Right atrium auricular region (tissue), 2 donors: ENCODE measurements around the gene OTOA. TPM values are rescaled to one million over a fixed set of nuclear protein-coding genes. Genes with fewer than 3 reads are reported as not detected.
"Not testable (repeated sequence)": the region's sequence is repeated elsewhere in the genome, so short reads cannot be mapped to it uniquely, and the experiment has no call there.

Experiments used
- DNase-seq: peaks from one replicate; pipeline ENCODE4 v3.0.0-alpha.2; 2019; ENCODE audit warnings: low spot score
- H3K27ac ChIP-seq, 2 donors: fragments of 200-600 bp; sonication (generic); 1 replicate in 1 of 2; 2 replicates in 1 of 2; pipeline ENCODE4 v1.5.1; 2016 to 2019
- H3K27me3 ChIP-seq, 2 donors: fragments of 200-600 bp; sonication (generic); one replicate each; pipeline versions ENCODE4 v1.5.1 to v1.6.0; 2017 to 2019
- H3K36me3 ChIP-seq: fragments of 200-600 bp; sonication (generic); one replicate; pipeline ENCODE4 v1.5.1; 2016
- H3K4me1 ChIP-seq, 2 donors: fragments of 200-600 bp; sonication (generic); one replicate each; pipeline versions ENCODE4 v1.5.1 to v1.6.0; 2017 to 2019
- H3K4me3 ChIP-seq, 2 donors: fragments of 200-600 bp; sonication (generic); 1 replicate in 1 of 2; 2 replicates in 1 of 2; pipeline ENCODE4 v1.5.1; 2017 to 2019; ENCODE audit warnings: mild to moderate bottlenecking in 1 of 2, moderate library complexity in 1 of 2
- H3K9me3 ChIP-seq, 2 donors: fragments of 200-600 bp; sonication (generic); one replicate each; pipeline ENCODE4 v1.5.1; 2019
- total RNA-seq, 2 donors: library from RNA; depleted of rRNA; stranded (reverse); fragments of >200 nt; gene quantifications; one replicate each; pipeline ENCODE4 v1.1.0, GENCODE V29; 2016

OTOA gene
- total RNA-seq, 2 donors from 2014 or later: not detected

GRCh38 chr16:21756192-21757079 is 92.7 kb downstream of the OTOA start:
- H3K4me3 ChIP-seq, H3K27me3 ChIP-seq, H3K27ac ChIP-seq, DNase-seq, H3K36me3 ChIP-seq, H3K4me1 ChIP-seq, H3K9me3 ChIP-seq: not testable (repeated sequence)

GRCh38 chr16:21757080-21757671 is 93.4 kb downstream of the OTOA start:
- H3K27me3 ChIP-seq, H3K9me3 ChIP-seq, H3K4me3 ChIP-seq, DNase-seq, H3K36me3 ChIP-seq, H3K4me1 ChIP-seq, H3K27ac ChIP-seq: not testable (repeated sequence)

- DNase-seq, H3K4me1 ChIP-seq, H3K9me3 ChIP-seq, H3K36me3 ChIP-seq, H3K4me3 ChIP-seq, H3K27ac ChIP-seq, H3K27me3 ChIP-seq: not testable (repeated sequence)
Observed at GRCh38 chr16:21768280-21768679, 104.5 kb downstream of the OTOA start.

GRCh38 chr16:21768810-21769209 is 105.0 kb downstream of the OTOA start:
- H3K27me3 ChIP-seq, H3K27ac ChIP-seq, H3K36me3 ChIP-seq, H3K4me1 ChIP-seq, H3K9me3 ChIP-seq, DNase-seq, H3K4me3 ChIP-seq: not testable (repeated sequence)

- H3K27ac ChIP-seq, DNase-seq, H3K27me3 ChIP-seq, H3K9me3 ChIP-seq, H3K4me3 ChIP-seq, H3K4me1 ChIP-seq, H3K36me3 ChIP-seq: not testable (repeated sequence)
Observed at GRCh38 chr16:21769284-21769683, 105.5 kb downstream of the OTOA start.

- H3K4me1 ChIP-seq, H3K27ac ChIP-seq, H3K27me3 ChIP-seq, H3K9me3 ChIP-seq, H3K4me3 ChIP-seq, DNase-seq, H3K36me3 ChIP-seq: not testable (repeated sequence)
Observed at GRCh38 chr16:21770584-21770983, 106.8 kb downstream of the OTOA start.

- not testable (repeated sequence) for H3K27ac ChIP-seq, H3K9me3 ChIP-seq, H3K36me3 ChIP-seq, H3K4me1 ChIP-seq, H3K4me3 ChIP-seq, H3K27me3 ChIP-seq
- DNase-seq: peak; percentile 63
Observed at GRCh38 chr16:21772547-21773206, 108.9 kb downstream of the OTOA start.

- H3K9me3 ChIP-seq, H3K27me3 ChIP-seq, H3K4me3 ChIP-seq, H3K4me1 ChIP-seq, H3K36me3 ChIP-seq, DNase-seq, H3K27ac ChIP-seq: not testable (repeated sequence)
Observed at GRCh38 chr16:21773207-21773553, 109.4 kb downstream of the OTOA start.

- H3K4me1 ChIP-seq, H3K4me3 ChIP-seq, H3K27ac ChIP-seq, H3K9me3 ChIP-seq, H3K27me3 ChIP-seq, H3K36me3 ChIP-seq, DNase-seq: not testable (repeated sequence)
Observed at GRCh38 chr16:21780525-21780924, 116.8 kb downstream of the OTOA start.

GRCh38 chr16:21790506-21790905 is 126.7 kb downstream of the OTOA start:
- not testable (repeated sequence) for DNase-seq, H3K27me3 ChIP-seq, H3K4me1 ChIP-seq, H3K9me3 ChIP-seq, H3K27ac ChIP-seq, H3K4me3 ChIP-seq, H3K36me3 ChIP-seq

GRCh38 chr16:21793310-21793709 is 129.5 kb downstream of the OTOA start:
- H3K4me1 ChIP-seq, H3K4me3 ChIP-seq, H3K9me3 ChIP-seq, H3K27me3 ChIP-seq, DNase-seq, H3K36me3 ChIP-seq, H3K27ac ChIP-seq: not testable (repeated sequence)

- not testable (repeated sequence) for H3K4me3 ChIP-seq, H3K27me3 ChIP-seq, H3K27ac ChIP-seq, H3K9me3 ChIP-seq, DNase-seq, H3K36me3 ChIP-seq, H3K4me1 ChIP-seq
Observed at GRCh38 chr16:21798601-21799000, 134.8 kb downstream of the OTOA start.
